ENCODE data around the gene OXA1L. TPM values are rescaled to one million over a fixed set of nuclear protein-coding genes. Genes with fewer than 3 reads are reported as not detected.
"Not testable (repeated sequence)": the region's sequence is repeated elsewhere in the genome, so short reads cannot be mapped to it uniquely, and the experiment has no call there.

Gene OXA1L
- total RNA-seq, 2 experiments from 2014 or later: 136 to 148 TPM

DNA sequence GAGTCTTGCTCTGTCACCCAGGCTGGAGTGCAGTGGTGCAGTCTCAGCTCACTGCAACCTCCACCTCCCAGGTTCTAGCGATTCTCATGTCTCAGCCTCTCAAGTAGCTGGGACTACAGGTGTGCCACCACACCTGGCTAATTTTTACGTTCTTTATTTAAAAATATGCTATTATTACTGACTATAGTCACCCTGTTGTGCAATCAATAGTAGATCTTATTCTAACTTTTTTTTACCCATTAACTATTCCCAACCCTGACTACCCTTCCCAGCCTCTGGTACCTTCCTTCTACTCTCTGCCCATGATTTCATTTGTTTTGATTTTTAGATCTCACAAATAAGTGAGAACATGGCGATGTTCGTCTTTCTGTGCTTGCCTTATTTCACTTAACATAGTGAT lies 2.5 kb downstream of the OXA1L start:
- H3K27ac Mint-ChIP-seq: peak overlapping the region; percentile 74
- DNase-seq: no peak
- H3K4me3 Mint-ChIP-seq: no peak overlapping the region
- intact Hi-C loops (cut with DNase I, micrococcal nuclease): loop anchor here (5.0 kb wide), 2 partner anchors 83 to 1257 kb away; partner anchors contain the start of gene METTL3 (in 1 of the 2)
- no peaks in the 10 kb centered on the region for H3K9me3 Mint-ChIP-seq (ENCODE audit: low read depth)
- H3K4me1 Mint-ChIP-seq: peaks cover 32% of the 10 kb centered on the region
- H3K36me3 Mint-ChIP-seq (ENCODE audit: low read depth): peaks cover 69% of the 10 kb centered on the region
- ChIA-PET CTCF (interaction anchor here (0.6 kb wide), 1 partner anchor 1128 kb away, joined by 3 read pairs; no protein-coding TSS in a partner anchor), POLR2A (no interaction called here)
- H3K27me3 Mint-ChIP-seq: no peaks in the 10 kb centered on the region
- no peak for ATAC-seq

DNA sequence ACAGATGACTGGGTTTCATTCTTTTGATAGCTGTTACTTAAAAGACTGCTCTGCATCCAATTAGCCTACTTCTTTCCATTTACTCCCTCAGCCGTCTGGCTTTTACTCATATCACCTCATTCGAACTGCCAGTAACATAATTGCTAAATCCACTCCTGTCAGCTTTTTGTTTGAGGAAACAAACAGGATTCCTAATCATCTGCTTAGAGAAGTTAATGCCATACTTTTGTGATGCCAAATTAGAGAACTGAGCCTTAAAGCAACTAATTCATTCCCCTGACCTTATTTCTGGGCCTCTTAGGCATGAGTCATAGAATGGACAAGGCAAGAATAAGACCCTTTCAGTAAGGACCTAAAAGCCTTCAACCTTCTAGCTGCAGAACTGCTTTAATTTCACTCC lies 2.9 kb downstream of the OXA1L start:
- Mint-ChIP-seq H3K27me3 (no peaks in the 10 kb centered on the region), H3K9me3 (ENCODE audit: low read depth) (no peaks in the 10 kb centered on the region), H3K27ac (peak overlapping the region; percentile 74), H3K4me3 (no peak overlapping the region), H3K36me3 (ENCODE audit: low read depth) (peaks cover 72% of the 10 kb centered on the region), H3K4me1 (peaks cover 32% of the 10 kb centered on the region)
- ATAC-seq (no peak), DNase-seq (no peak)
- intact Hi-C loops (cut with DNase I, micrococcal nuclease): loop anchor here (5.0 kb wide), 2 partner anchors 83 to 1257 kb away; partner anchors contain the start of gene METTL3 (in 1 of the 2)
- CTCF ChIA-PET: interaction anchor here (0.6 kb wide), 1 partner anchor 1128 kb away, joined by 3 read pairs; no protein-coding TSS in a partner anchor
- POLR2A ChIA-PET: no interaction called here

DNA sequence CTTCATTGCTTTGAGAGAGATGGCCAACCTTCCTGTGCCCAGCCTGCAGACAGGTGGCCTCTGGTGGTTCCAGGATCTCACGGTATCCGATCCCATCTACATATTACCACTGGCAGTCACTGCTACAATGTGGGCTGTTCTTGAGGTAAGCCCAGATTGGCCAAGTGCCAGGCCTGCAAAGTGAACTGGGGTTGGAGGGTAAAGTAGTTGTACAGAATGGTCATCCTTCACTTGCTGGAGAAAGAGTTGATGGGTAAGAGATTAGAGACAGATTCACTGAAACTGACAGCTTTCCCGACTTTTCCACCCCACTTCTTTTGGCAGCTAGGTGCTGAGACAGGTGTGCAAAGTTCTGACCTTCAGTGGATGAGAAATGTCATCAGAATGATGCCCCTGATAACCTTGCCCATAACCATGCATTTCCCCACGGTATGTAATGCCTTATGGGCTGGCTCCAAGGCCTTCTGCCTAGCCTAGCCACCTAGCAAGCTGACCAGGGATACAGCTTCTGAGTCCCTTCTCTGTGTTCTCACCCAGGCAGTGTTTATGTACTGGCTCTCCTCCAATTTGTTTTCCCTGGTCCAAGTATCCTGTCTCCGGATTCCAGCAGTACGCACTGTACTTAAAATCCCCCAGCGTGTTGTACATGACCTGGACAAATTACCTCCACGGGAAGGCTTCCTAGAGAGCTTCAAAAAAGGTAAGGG lies 4.1 kb downstream of the OXA1L start:
- DNase-seq (no peak), ATAC-seq (no peak)
- Mint-ChIP-seq H3K36me3 (ENCODE audit: low read depth) (peaks cover 75% of the 10 kb centered on the region), H3K9me3 (ENCODE audit: low read depth) (no peaks in the 10 kb centered on the region), H3K27ac (no peak overlapping the region), H3K4me1 (peaks cover 26% of the 10 kb centered on the region), H3K27me3 (no peaks in the 10 kb centered on the region), H3K4me3 (no peak overlapping the region)
- CTCF ChIA-PET: interaction anchor here (0.6 to 0.7 kb wide), 2 partner anchors 70 to 213 kb away, joined by 3 to 5 read pairs; no protein-coding TSS in a partner anchor
- intact Hi-C loops (cut with DNase I, micrococcal nuclease): no loop called here
- POLR2A ChIA-PET: no interaction called here

DNA sequence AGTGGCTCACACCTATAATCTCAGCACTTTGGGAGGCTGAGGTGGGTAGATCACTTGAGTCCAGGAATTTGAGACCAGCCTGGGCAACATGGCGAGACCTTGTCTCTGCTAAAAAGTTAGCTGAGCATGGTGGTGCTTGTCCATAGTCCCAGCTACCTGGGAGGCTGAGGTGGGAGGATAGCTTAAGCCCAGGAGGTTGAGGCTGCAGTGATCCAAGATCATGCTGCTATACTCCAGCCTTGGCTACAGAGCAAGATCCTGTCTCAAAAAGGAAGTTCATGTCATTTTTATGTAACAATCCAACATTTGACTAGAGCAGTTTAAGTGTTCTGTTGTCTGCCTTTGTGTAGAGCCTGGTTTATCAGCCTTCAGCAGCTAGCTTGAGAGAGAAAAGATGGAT lies 6.2 kb downstream of the OXA1L start:
- Mint-ChIP-seq H3K4me1 (peaks cover 14% of the 10 kb centered on the region), H3K27ac (no peak overlapping the region), H3K9me3 (ENCODE audit: low read depth) (no peaks in the 10 kb centered on the region), H3K36me3 (ENCODE audit: low read depth) (peaks cover 64% of the 10 kb centered on the region), H3K27me3 (no peaks in the 10 kb centered on the region), H3K4me3 (no peak overlapping the region)
- ChIA-PET POLR2A (no interaction called here), CTCF (interaction anchor here (0.7 to 1.5 kb wide), 3 partner anchors 24 to 202 kb away, joined by 3 to 4 read pairs (median 3); no protein-coding TSS in a partner anchor)
- no peak for DNase-seq
- intact Hi-C loops (cut with DNase I, micrococcal nuclease): no loop called here
- ATAC-seq: no peak

DNA sequence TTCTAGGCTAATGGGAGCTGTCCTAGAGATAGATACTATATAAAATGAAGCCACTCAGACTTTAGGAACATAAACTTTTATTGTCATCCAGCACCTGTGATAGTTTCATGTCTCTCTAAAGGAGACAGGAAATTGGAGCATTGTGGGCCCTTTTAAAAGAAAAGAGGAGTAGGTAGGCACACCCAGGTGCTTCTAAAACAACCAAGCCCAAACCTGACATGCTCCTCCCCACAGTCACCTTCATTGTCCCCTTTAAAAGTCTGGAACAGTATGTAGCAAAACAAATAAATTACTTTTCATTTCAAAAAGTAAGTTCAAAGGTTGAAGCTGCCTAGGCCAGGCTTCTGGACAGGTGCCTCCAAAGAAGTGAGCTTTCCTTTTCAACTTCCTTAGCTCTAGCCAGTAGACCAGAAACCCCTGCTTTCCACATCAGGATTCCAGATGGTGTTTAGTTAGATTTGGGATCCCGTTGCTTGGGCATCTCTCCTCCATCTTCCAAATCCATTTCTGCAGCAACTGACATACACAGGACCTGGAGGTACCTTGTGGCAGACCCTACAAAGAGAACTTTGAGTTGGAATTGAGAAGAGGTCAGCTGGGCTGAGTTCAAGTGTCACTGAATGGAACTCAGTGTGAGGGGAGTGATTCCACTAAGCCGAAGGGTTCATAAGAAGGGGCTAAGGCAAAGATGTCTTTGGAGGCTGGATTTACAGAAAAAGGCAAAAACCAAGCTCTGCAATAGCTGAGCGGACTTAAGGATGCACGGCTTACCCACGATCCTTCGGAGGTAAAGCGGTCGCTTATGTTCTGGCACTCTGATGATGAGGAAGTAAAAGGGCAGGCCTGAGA lies 6.9 kb downstream of the OXA1L start:
- Mint-ChIP-seq H3K4me1 (peaks cover 8% of the 10 kb centered on the region), H3K27ac (peak overlapping the region; percentile 6), H3K9me3 (ENCODE audit: low read depth) (no peaks in the 10 kb centered on the region), H3K27me3 (no peaks in the 10 kb centered on the region), H3K36me3 (ENCODE audit: low read depth) (peaks cover 60% of the 10 kb centered on the region), H3K4me3 (no peak overlapping the region)
- ATAC-seq (no peak), DNase-seq (no peak)
- CTCF ChIA-PET: interaction anchor here (0.6 to 1.5 kb wide), 6 partner anchors 23 to 203 kb away, joined by 3 to 4 read pairs (median 3); no protein-coding TSS in a partner anchor
- intact Hi-C loops (cut with DNase I, micrococcal nuclease): no loop called here
- POLR2A ChIA-PET: no interaction called here

DNA sequence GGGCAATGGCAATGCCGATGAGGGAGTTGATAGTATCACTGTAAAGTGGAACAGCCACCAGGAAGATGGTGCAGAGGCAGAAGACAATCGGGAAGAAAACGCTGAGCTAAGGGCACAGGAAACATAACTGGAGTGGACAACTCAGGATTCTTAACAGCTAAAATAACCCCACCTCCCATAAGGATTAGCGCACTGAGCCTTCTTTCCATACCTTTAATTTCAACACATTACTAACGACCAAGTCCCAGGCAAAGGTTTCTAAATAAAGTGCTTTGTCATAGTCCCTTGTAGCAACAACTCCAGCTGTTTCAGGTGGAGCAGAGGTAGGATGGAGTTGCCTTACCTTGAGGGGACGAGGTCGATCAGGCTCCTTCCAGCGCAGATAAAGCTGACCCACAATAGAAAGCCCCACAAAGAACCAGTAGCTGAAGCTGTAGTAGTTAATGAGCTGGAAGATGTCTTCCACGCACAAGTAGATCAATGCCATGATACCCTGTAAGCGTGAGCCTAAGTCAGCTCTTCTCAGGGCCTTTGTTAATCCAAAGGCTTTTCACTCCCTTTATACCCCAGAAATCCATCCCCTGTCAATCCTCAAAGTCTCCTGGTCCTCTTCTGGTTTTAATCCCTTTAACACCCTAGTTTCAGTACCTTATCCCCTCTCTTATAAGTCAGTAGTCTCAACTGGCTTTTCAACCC lies 7.7 kb downstream of the OXA1L start:
- CTCF ChIA-PET: interaction anchor here (0.6 to 1.5 kb wide), 4 partner anchors 47 to 204 kb away, joined by 3 to 4 read pairs (median 3); no protein-coding TSS in a partner anchor
- H3K4me1 Mint-ChIP-seq: peaks cover 3% of the 10 kb centered on the region
- no peak for DNase-seq
- H3K36me3 Mint-ChIP-seq (ENCODE audit: low read depth): peaks cover 55% of the 10 kb centered on the region
- H3K4me3 Mint-ChIP-seq: no peak overlapping the region
- intact Hi-C loops (cut with DNase I, micrococcal nuclease): no loop called here
- POLR2A ChIA-PET: no interaction called here
- peak overlapping the region; percentile 6 for H3K27ac Mint-ChIP-seq
- no peaks in the 10 kb centered on the region for H3K9me3 Mint-ChIP-seq (ENCODE audit: low read depth)
- no peak for ATAC-seq
- no peaks in the 10 kb centered on the region for H3K27me3 Mint-ChIP-seq

DNA sequence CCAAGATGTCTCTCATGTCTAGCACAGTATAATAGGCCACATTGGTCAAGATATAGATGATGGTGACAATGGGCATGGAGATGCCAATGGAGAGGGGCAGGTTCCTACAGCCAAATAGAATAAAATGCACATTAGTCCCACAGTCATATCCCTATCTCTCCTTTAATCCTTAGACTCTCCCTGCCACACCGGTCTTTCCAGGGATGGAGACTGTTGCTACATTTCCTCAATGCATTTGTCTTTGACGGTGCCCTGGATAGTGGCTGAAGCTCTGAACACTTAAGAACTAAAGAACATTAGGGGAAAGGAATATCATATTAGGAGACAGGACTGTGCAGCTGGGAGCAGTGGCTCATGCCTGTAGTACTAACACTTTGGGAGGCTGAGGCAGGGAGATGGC lies 9.7 kb downstream of the OXA1L start:
- no peak for ATAC-seq
- no peak for DNase-seq
- no peaks in the 10 kb centered on the region for H3K27me3 Mint-ChIP-seq
- POLR2A ChIA-PET: interaction anchor here (1.1 kb wide), 1 partner anchor 10 kb away, joined by 3 read pairs; the partner anchor contains the start of gene OXA1L
- no peak overlapping the region for H3K27ac Mint-ChIP-seq
- intact Hi-C loops (cut with DNase I, micrococcal nuclease): no loop called here
- no peak overlapping the region for H3K4me3 Mint-ChIP-seq
- no peaks in the 10 kb centered on the region for H3K9me3 Mint-ChIP-seq (ENCODE audit: low read depth)
- H3K4me1 Mint-ChIP-seq: no peaks in the 10 kb centered on the region
- peaks cover 34% of the 10 kb centered on the region for H3K36me3 Mint-ChIP-seq (ENCODE audit: low read depth)
- CTCF ChIA-PET: interaction anchor here (0.6 to 1.2 kb wide), 2 partner anchors 10 to 77 kb away, joined by 3 to 6 read pairs; partner anchors contain the start of gene OXA1L

DNA sequence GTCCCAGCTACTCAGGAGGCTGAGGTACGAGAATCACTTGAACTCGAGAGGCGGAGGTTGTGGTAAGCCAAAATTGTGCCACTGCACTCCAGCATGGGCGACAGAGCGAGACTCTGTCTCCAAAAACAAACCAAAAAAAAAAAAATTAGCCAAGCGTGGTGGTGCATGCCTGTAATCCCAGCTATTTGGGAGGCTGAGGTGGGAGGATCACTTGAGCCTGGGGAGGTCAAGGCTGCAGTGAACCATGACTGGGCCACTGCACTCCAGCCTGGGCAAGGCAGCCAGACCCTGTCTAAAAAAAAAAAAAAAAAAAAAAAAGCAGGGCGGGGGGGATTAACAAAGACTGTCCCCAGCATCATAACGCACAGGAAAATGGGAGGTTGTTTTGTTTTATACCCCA lies 10.4 kb downstream of the OXA1L start:
- DNase-seq; H3K27ac Mint-ChIP-seq; POLR2A ChIA-PET; intact Hi-C loops (cut with DNase I, micrococcal nuclease); H3K4me3 Mint-ChIP-seq; ATAC-seq; H3K4me1 Mint-ChIP-seq; H3K27me3 Mint-ChIP-seq; H3K9me3 Mint-ChIP-seq (ENCODE audit: low read depth): not testable (repeated sequence)
- CTCF ChIA-PET: interaction anchor here (0.6 to 1.2 kb wide), 2 partner anchors 11 to 77 kb away, joined by 3 to 6 read pairs; partner anchors contain the start of gene OXA1L
- H3K36me3 Mint-ChIP-seq (ENCODE audit: low read depth): peaks cover 28% of the 10 kb centered on the region

DNA sequence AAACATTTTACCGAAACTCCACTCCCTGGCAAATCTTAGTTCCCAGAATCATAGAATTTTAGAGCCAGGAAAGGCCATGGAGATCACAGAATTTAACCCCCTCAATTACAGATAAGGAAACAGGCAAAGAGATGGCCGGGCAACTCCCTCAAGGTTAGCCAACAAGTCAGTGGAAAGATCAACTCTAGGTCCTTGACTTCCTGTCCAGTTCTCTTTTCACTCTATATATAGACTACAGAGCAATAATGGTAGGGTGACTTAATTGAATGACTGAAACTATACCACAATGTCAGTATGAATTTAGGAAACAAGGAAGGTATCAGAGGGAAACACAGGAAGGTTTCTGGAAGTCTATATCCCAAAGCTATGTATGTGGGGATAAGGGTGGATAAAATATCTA lies 11.6 kb downstream of the OXA1L start:
- ATAC-seq (no peak), DNase-seq (no peak)
- Mint-ChIP-seq H3K27ac (no peak overlapping the region), H3K9me3 (ENCODE audit: low read depth) (no peaks in the 10 kb centered on the region), H3K27me3 (no peaks in the 10 kb centered on the region), H3K4me3 (no peak overlapping the region), H3K4me1 (no peaks in the 10 kb centered on the region), H3K36me3 (ENCODE audit: low read depth) (peaks cover 19% of the 10 kb centered on the region)
- POLR2A ChIA-PET: no interaction called here
- CTCF ChIA-PET: interaction anchor here (0.9 to 1.0 kb wide), 2 partner anchors 88 to 208 kb away, joined by 3 read pairs; no protein-coding TSS in a partner anchor
- intact Hi-C loops (cut with DNase I, micrococcal nuclease): no loop called here

DNA sequence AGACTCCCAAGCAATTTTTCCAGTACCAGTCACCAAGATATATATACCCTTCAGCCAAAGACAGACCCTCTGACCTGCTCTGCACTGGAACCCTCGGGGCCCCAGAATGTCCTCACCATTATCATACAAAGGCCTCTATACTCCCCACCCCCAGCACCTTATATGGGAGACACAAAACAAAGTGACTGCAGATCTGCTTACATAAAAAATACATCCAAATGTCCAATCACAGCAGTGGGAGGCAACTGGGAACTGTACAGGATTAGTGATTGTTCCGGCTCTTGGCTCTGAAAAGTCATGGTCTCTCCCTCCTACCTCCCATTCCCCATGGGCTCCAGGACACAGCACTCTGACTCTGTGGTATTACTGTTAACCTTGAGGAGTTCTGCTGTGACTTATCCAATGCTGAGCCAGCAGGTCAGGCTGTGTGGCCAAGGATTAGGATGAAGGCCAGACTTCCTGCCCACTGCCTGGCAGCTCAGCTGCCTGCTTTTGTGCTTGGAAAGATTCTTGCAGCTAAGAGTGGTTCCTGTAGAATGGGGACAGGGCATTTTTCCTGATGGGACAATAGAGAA lies 13.7 kb downstream of the OXA1L start:
- Mint-ChIP-seq H3K27me3 (no peaks in the 10 kb centered on the region), H3K4me1 (no peaks in the 10 kb centered on the region), H3K27ac (no peak overlapping the region), H3K36me3 (ENCODE audit: low read depth) (peaks cover 1% of the 10 kb centered on the region), H3K4me3 (no peak overlapping the region), H3K9me3 (ENCODE audit: low read depth) (no peaks in the 10 kb centered on the region)
- ATAC-seq: no peak
- POLR2A ChIA-PET: interaction anchor here (1.2 kb wide), 1 partner anchor 10 kb away, joined by 3 read pairs; no protein-coding TSS in a partner anchor
- CTCF ChIA-PET: no interaction called here
- no peak for DNase-seq
- intact Hi-C loops (cut with DNase I, micrococcal nuclease): no loop called here

DNA sequence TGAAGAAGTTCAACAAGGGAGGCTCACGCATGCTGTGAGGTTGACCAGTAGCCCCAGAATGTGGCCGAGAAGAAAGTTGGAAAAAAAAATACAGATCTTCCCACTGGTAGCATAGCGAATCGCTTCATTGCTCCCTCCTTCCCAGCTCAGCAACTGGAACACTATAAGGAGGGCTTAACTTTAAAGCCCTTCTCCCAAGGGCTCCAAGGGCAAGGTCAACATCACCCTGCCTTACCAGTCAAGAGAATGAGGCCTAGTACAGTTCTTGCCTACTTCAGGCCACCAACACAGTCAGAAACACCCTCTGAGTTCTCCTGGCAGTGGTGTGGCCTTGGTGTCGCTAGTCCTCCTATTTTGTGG lies 14.4 kb downstream of the OXA1L start:
- no peak for DNase-seq
- Mint-ChIP-seq H3K36me3 (ENCODE audit: low read depth) (no peaks in the 10 kb centered on the region), H3K27me3 (no peaks in the 10 kb centered on the region), H3K4me1 (no peaks in the 10 kb centered on the region), H3K27ac (no peak overlapping the region), H3K9me3 (ENCODE audit: low read depth) (no peaks in the 10 kb centered on the region), H3K4me3 (no peak overlapping the region)
- CTCF ChIA-PET: interaction anchor here (1.1 to 1.2 kb wide), 2 partner anchors 15 kb away, joined by 3 read pairs; partner anchors contain the start of gene OXA1L
- POLR2A ChIA-PET: interaction anchor here (1.2 kb wide), 1 partner anchor 9 kb away, joined by 3 read pairs; no protein-coding TSS in a partner anchor
- ATAC-seq: no peak
- intact Hi-C loops (cut with DNase I, micrococcal nuclease): no loop called here

Measured in activated CD4-positive, alpha-beta T cell treated with anti-CD3 and anti-CD28 coated beads for 36 hours (primary cell).